Activated CD8-positive, alpha-beta memory T cell treated with anti-CD3 and anti-CD28 coated beads, Interleukin-2, amount 50 U/mL, for 1 hour (primary cell): Measurements from ENCODE around the gene KLHL22.
A peak's percentile ranks its signal among the peaks of the same experiment; 100 is the strongest.
"Not testable (repeated sequence)": the region's sequence is repeated elsewhere in the genome, so short reads cannot be mapped to it uniquely, and the experiment has no call there.

Experiments
- DNase-seq: peaks from one replicate; pipeline ENCODE4 v3.0.0-alpha.2; 2020; ENCODE audit errors: extremely low read depth

KLHL22 gene

DNA sequence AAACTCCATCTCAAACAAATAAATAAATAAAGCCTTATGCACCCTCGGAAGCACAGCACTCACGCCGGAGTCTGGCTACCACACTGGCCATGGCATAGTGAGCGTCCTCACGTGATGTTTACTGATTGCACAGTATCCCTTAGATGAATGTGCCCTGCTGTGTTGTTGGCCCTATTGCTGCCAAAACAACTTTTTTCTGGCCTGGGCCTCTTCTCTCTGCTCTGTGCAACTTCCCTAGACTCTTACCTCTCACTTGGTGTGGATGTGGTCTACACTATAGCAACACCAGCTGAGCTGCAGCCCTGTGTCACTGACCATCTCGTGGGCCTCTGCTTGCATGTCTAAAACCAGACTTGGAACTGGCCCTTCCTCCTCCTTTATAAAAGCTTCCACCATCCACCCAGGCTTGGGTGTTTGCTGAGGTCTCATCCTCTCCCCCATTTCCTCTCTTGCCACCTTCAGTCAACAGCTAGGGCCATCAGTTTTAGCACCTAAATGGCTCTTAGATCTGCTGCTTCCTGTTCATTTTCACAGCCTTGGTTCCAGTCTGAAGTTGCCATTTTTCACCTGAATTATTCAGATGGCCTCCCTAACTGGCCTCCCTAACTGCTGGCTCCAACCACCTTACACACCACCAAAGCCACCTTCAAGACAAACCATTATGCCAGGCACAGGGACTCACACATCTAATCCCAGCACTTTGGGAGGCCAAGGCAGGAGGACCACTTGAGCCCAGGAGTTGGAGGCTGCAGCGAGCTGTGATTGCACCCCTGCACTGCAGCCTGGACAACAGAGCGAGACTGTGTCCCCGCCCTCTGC lies 92.4 kb downstream of the KLHL22 start:
- no peak for DNase-seq

DNA sequence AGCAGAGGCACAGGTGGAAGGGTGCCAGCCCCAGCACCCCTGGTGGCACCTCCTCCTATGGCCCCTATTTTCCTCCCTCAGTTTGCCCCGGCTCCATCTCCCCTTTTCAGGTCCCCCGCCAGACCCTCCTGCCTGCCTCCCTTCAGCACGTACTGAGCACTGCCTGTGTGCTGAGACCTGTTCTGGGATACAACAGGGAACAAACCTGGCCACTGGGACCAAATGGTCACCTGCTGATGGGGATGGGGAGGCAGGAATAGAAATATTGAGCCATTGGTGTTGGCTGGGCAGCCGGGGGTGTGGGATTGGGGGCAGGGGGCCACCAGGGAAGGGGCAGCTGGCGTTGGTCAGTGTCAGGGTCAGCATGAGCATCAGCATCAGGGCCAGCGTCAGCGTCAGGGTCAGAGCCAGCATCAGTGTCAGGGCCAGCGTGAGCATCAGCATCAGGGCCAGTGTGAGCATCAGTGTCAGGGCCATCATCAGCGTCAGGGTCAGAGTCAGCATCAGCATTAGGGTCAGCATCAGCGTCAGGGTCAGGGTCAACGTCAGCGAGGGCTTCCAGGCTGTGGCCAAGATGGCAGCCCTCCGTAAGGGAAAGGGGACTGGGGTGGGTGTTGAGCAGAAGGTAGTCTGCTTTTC lies 94.1 kb downstream of the KLHL22 start:
- no peak for DNase-seq

DNA sequence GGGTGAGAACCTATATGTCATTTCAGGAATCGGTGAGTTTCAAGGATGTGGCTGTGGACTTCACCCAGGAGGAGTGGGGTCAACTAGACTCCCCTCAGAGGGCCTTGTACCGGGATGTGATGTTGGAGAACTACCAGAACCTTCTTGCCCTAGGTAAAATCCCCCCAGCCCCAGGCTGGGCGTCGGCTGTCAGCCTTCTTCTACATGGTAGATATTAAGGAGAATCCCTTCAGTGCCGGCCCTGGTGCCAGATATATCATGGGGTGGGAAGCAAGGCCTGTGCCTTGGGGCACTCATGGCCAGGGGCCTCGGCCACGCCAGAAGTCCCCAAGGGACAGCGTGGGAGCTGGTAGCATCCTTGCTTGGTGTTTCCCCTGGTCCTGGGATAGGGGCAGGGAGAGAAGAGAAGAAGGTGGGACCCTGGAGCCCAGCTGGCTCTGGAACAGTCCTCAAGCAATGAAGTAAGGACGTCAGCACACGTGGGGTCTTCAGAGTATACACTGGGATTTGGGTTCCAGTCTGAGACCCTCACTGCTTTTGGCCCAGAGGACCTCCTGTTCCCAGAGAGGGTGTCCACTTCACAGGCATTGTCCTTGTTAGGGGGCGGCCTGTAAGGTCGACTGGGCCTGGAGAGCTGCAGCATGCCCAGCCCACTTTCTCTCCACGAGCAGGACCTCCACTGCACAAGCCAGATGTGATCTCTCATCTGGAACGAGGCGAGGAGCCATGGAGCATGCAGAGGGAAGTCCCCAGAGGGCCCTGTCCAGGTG lies 94.8 kb downstream of the KLHL22 start:
- DNase-seq, result no peak

DNA sequence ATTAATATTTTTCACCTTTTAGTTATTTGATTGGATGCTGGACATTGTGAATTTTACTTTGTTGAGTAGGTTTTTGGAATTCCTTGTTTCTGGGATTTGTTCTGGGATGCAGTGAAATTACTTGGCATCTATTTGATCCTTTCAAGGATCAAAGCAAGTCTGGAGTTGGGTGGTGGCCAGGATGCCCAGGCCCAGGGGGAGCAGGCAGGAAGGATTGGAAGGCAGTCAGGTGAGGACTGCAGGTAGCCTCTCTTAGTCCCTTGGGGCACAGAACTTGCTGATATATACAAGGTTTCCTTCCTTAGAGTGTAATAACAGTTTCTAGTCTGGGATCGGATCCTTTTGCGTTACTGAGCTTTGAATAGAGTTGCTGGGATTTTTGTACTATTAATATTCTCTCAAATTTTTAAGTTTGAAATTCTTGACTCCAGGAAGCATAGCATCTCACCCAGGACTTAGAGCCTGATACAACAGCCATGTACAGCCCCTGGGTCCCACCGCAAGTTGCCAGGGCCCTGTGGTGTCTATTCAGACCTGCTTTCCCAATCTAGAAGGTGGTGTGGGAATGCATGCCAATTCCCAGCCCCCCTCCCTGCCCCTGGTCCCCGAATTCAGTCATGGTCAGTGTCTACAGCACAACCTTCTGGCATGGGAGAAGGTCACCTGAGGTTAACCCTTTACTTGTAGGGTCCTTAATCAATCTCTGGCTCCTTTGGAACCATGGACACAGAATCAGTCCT lies 95.6 kb downstream of the KLHL22 start:
- DNase-seq, result no peak

DNA sequence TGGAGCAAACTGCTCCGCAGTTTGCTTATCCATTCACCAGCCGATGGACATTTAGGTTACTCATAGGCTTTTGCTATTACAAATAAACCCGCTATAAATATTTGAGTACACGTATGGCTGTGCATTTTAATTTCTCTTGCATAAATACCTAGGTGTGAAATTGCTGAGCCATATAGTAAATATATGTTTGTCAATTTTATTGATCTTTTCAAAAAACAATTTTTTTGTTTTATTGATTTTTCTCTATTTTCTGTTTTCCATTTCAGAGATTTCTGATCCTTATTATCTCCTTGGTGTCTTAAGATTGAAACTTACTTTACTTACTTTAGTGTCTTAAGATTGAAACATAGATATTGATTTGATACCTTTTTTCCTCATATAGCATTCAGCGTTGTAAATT lies 97.2 kb downstream of the KLHL22 start:
- no peak for DNase-seq

DNA sequence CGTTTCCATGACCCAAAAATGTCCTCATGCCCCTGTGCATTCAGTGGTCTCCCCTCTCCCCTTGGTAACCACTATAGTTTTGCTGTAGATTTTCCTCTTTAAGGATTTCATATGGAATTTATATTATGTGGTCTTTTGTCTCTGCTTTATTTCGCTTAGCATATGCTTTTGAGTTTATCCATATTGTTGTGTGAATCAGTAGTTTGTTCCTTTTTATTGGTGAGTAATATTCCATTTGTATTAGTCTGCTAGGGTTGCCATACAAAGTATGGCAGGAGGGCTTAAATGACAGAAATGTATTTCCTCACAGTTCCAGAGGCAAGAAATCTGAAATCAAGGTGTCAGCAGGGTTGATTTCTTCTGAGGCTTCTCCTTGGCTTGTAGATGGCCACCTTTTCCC lies 98.1 kb downstream of the KLHL22 start:
- no peak for DNase-seq

DNA sequence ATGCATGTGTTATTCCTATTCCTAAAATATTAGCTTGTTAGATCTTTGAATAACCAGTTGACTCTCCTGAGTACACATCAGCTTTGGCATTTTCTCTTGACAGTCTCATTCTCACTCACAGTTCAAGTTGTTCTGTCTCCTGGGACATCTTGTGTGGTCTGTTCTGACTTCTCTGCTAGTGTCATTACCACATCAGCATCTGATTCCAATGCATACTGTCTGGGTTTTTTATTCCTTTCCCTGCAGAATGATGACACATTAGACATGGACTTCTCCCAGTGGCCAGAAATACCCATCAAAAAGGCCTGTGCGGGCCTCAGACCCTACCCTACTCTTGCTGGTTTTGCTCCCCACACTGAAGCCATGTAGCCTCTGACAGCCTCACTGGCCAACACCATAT lies 99.0 kb downstream of the KLHL22 start:
- DNase-seq, result no peak

DNA sequence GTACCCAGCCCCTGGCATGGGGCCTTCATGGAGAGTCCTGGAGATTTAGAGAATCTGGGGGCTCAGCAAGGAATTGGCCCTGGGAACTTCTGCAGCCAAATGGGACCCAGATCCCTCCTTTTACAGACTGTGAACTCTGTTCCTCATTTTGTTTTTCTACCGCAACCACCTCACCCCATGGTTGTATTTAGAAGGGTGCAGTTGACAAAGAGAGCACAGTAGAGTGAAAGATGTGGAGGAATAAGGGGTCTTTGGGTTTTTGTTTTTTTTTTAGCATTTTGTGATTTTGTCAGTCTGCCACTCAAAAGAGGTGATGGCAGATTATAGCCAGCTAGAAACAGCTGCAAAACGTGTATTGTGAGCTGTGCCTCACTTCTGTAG lies 99.7 kb downstream of the KLHL22 start:
- DNase-seq, result no peak

DNA sequence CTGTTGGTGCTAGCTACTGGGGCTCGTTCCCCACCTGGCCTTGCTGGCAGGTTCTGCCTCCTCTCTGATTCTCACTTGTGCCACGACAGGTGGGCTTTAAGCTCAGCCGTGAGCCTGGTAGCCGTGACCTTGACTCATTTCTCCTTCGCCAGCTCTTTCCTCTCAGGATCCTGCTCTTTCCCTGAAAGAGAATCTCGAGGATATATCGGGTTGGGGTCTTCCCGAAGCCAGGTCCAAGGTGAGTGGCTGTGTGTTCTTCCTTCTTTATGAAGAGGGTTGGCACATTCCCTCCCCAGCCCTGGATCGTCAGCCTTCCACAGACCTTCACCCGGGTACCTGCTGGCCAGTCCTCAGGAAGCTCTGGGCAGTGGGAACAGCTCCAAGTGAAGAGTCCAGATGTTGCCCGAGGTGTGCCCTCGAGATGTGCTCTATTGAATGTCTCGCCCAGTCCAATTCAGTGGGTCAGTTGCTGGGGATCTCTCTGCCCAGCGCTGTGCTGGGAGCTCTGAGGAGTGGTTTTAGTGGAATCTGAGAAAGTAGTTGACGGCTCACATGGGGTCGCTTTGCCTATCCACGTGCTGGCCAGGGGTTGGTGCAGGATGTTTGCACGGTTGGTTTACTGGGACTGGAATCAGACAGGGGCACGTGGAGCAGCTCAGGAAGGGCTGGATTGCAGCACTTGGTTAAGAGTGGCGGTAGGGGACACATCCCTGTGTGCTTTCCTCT lies 100.3 kb downstream of the KLHL22 start:
- no peak for DNase-seq

DNA sequence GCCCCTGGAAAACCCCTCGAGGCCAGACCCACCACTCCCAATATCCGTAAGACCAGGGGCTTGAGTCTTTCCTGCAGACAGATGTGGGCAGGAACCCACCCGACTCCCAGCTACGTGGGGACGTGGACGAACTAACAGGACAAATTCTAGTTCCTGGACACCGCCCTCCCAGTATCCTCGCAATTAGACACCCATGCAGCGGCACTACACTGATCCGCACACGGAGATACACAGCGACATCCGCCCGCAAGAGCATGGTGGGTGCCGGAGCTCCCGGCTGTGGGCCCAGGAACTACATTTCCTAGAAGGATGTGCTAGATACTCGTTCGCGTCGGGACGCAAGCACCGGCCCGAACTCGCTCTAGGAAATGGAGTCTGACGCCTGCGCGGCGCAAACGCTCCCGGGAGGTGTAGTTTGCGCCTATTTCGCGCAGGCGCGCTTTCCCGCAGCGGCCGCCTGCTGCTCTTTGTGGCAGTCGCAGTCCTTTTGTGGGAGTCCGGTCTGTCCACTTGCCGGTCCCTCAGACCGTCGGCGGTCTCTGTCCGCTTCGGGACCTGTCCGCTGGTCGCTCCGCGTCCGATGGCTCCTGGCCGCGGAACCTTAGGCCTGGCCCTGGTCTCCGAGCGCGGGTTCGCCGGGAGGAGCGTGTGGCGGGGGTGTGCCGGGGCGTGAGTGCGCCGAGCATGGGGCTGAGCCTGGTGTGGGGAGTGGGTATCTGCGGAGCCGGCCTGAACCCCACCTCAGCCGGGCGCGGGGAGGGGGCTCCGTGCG lies 101.7 kb downstream of the KLHL22 start, which contains the start of gene ZNF74:
ZNF74 (plus strand) TSS at position 447 of the 772 bp plus-strand sequence. CDS start 478 bp downstream, outside the sequence.
- peak; percentile 55 for DNase-seq

DNA sequence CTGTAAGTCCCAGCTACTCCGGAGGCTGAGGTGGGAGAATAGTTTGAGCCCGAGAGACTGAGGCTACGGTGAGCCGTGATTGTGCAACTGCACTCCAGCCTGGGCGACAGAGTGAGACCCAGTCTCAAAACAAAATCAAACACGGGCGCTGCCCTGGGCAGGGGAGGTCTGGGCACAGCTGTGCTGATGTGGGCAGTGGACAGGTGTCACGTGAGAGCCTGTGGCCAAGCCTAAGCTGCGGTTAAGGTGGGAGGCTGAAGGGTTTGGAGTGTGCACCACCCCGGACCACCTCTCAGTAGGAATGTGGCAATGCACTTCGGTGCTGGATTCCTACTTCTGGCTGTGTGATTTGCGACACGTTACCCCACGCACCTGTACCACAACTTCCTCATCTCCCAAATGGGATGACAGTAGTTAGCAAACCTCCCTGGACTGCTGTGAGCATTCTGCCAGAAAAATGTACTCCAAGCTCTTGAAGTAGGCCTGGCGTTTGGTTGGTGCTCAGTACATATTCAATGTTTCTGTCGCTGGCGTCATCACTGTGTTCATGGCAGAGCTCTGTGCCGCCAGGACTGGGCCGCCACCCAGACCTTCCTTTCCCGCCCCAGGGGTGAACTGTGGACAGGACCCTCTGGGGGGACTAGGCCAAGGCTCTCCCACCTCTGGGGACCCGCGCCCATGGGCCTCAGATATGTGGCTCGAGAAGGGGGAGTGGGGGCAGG lies 102.5 kb downstream of the KLHL22 start:
- no peak for DNase-seq

DNA sequence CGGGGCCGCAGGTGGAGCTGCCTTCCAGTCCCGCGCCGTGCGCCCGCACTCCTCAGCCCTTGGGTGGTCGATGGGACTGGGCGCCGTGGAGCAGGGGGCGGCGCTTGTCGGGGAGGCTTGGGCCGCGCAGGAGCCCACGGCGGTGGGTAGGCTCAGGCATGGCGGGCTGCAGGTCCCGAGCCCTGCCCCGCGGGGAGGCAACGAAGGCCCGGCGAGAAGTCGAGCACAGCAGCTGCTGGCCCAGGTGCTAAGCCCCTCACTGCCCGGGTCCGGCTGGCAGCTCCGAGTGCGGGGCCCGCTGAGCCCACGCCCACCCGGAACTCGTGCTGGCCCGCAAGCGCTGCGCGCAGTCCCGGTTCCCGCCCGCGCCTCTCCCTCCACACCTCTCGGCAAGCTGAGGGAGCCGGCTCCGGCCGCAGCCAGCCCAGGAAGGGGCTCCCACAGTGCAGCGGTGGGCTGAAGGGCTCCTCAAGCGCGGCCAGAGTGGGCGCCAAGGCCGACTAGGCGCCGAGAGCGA lies 103.2 kb downstream of the KLHL22 start:
- not testable (repeated sequence) for DNase-seq
